Left lung (tissue), 10 donors: ENCODE data around the gene FANCC. TPM values are rescaled to one million over a fixed set of nuclear protein-coding genes. Genes with fewer than 3 reads are reported as not detected.

Source experiments
- ATAC-seq: fragments of 200-7000 bp; cut with Tn5 transposase; one replicate; pipeline ENCODE4 v1.9.1; 2020; ENCODE audit warnings: moderate library complexity
- DNase-seq, 4 donors: peaks; one replicate each; pipeline ENCODE4 v3.0.0-alpha.2; 2013 to 2020
- H3K27ac ChIP-seq, 2 donors: fragments of 200-600 bp; sonication (generic) in 1 of 2; one replicate each; pipeline versions ENCODE4 v1.5.0 to v1.8.0; 2020 to 2021
- H3K27me3 ChIP-seq, 2 donors: fragments of 200-600 bp; sonication (generic) in 1 of 2; one replicate each; pipeline versions ENCODE4 v1.5.0 to v1.8.0; 2020 to 2021
- H3K36me3 ChIP-seq, 2 donors: fragments of 200-600 bp; sonication (generic) in 1 of 2; one replicate each; pipeline versions ENCODE4 v1.5.0 to v1.8.0; 2020 to 2021
- H3K4me1 ChIP-seq, 2 donors: fragments of 200-600 bp; one replicate each; pipeline ENCODE4 v1.8.0; 2021
- H3K4me3 ChIP-seq, 2 donors: fragments of 200-600 bp; sonication (generic) in 1 of 2; one replicate each; pipeline versions ENCODE4 v1.5.0 to v1.8.0; 2020 to 2021; ENCODE audit warnings: mild to moderate bottlenecking in 1 of 2
- H3K9me3 ChIP-seq, 2 donors: fragments of 200-600 bp; sonication (generic) in 1 of 2; one replicate each; pipeline versions ENCODE4 v1.5.0 to v1.8.0; 2020 to 2021
- intact Hi-C, 2 donors: fragments of 100-400 bp; cut with DNase I; formaldehyde crosslinking; loops; one replicate each; pipeline versions ENCODE4 v1.11.2 to v1.14.2; 2022
- polyA plus RNA-seq, 6 donors: library from polyadenylated mRNA; unstranded; fragments of 120-200 nt; gene quantifications; one replicate each; pipeline ENCODE4 v1.2.1, GENCODE V29; 2013; ENCODE audit not compliant: insufficient read length in 6 of 6
- total RNA-seq, 2 donors: library from RNA; stranded (reverse); fragmentation: NEBNext Ultra II Directional; extraction: Animal tissue kit (Norgen Biotek cat#: 25700); gene quantifications; one replicate each; pipeline ENCODE4 v1.2.1, GENCODE V29; 2021
- TF ChIP-seq, protein P1 (sequence below), 2 donors: fragments of 200-600 bp; sonication (generic) in 1 of 2; IDR thresholded peaks; one replicate each; pipeline versions ENCODE4 v1.5.0 to v1.8.0; 2021; ENCODE audit warnings: antibody characterized with exemption in 2 of 2
- donor health status: DM: no; HTN: yes; CAD: no.
- donor health status: DM: no; HTN: no; CAD: no.

Gene FANCC
- total and polyA plus RNA-seq, 8 donors, result 11.5 to 27.4 (median 25.7) TPM

DNA sequence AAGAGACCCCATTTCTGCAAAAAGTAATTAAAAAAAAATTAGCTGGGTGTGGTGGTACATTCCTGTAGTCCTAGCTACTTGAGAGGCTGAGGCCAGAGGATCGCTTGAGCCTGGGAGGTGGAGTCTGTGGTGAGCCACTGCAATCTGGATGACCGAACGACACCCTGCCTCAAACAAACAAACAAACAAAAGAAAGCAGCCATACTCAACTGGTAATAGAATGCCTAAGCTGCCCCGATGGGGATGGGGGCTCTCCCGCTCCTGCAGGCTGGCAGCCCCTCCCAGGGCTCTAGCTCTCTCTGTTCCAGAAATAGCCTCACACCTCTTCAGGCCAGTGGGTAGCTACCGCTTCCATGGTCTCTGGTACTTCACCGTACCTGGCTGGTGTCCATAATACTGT, 241.8 kb downstream of the FANCC start:
- H3K4me3 ChIP-seq, result no peak overlapping the region
- ATAC-seq (no peak), DNase-seq (no peak)
- peaks cover 0 to 12% of the 10 kb centered on the region in 2 donors for H3K36me3 ChIP-seq
- peaks cover 30 to 41% of the 10 kb centered on the region in 2 donors for H3K4me1 ChIP-seq
- H3K27ac ChIP-seq, result no peak overlapping the region
- TF ChIP-seq, protein P1, sequence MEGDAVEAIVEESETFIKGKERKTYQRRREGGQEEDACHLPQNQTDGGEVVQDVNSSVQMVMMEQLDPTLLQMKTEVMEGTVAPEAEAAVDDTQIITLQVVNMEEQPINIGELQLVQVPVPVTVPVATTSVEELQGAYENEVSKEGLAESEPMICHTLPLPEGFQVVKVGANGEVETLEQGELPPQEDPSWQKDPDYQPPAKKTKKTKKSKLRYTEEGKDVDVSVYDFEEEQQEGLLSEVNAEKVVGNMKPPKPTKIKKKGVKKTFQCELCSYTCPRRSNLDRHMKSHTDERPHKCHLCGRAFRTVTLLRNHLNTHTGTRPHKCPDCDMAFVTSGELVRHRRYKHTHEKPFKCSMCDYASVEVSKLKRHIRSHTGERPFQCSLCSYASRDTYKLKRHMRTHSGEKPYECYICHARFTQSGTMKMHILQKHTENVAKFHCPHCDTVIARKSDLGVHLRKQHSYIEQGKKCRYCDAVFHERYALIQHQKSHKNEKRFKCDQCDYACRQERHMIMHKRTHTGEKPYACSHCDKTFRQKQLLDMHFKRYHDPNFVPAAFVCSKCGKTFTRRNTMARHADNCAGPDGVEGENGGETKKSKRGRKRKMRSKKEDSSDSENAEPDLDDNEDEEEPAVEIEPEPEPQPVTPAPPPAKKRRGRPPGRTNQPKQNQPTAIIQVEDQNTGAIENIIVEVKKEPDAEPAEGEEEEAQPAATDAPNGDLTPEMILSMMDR (IDR thresholded peaks at IDR 0.05), result no peak
- intact Hi-C loops, result no loop called here
- H3K27me3 ChIP-seq, result no peaks in the 10 kb centered on the region
- no peaks in the 10 kb centered on the region for H3K9me3 ChIP-seq

DNA sequence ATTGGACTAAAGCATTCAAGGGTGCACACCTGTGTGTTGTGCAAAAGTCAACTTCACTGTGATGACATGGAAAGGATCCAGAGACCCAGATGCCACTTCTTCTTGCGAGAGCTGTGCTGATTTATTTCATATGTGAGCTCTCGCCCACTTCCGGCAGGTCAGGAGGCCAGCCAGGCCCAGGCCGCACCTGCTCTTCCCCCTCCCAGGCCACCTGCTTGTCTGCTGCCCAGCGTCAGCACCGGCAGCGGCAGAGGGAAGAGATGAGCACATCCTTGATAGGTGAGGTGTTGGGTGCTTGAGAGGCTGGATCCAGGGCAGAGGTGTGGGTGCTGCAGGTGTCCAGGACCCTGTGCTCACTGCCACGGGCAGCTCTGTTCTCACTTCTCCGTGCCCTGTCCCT, 242.9 kb downstream of the FANCC start:
- Histone ChIP-seq H3K4me3 (no peak overlapping the region), H3K4me1 (peaks cover 33 to 48% of the 10 kb centered on the region in 2 donors), H3K36me3 (peaks cover 0 to 13% of the 10 kb centered on the region in 2 donors), H3K27ac (no peak overlapping the region), H3K27me3 (no peaks in the 10 kb centered on the region), H3K9me3 (no peaks in the 10 kb centered on the region)
- DNase-seq (no peak), ATAC-seq (peak; percentile 8)
- TF ChIP-seq, protein P1 (IDR thresholded peaks at IDR 0.05), result no peak
- intact Hi-C loops, result no loop called here

DNA sequence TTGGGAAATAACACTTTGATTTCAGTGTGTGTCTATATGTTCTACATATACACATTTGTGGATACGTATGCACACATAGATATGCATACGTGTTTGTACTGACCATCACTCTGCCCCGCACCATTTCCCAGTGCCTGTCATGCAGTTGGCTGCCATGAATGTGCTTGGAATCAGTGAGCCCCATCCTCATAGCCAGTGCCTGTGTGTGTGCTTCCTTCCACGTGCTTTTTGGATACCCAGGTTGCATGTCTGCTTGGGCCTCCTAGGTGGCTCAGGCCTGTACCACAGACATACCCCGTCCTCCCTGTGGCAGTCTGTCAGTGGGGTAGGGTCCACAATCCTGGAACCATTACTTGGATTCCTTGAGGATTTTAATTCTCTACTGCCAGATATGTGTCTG, 243.6 kb downstream of the FANCC start:
- H3K9me3 ChIP-seq, result no peaks in the 10 kb centered on the region
- H3K36me3 ChIP-seq, result peaks cover 0 to 17% of the 10 kb centered on the region in 2 donors
- no peak overlapping the region for H3K27ac ChIP-seq
- peaks cover 29 to 46% of the 10 kb centered on the region in 2 donors for H3K4me1 ChIP-seq
- ATAC-seq, result no peak
- DNase-seq, result no peak
- no peak overlapping the region for H3K4me3 ChIP-seq
- H3K27me3 ChIP-seq, result no peaks in the 10 kb centered on the region
- intact Hi-C loops, result no loop called here
- TF ChIP-seq, protein P1 (IDR thresholded peaks at IDR 0.05), result no peak

DNA sequence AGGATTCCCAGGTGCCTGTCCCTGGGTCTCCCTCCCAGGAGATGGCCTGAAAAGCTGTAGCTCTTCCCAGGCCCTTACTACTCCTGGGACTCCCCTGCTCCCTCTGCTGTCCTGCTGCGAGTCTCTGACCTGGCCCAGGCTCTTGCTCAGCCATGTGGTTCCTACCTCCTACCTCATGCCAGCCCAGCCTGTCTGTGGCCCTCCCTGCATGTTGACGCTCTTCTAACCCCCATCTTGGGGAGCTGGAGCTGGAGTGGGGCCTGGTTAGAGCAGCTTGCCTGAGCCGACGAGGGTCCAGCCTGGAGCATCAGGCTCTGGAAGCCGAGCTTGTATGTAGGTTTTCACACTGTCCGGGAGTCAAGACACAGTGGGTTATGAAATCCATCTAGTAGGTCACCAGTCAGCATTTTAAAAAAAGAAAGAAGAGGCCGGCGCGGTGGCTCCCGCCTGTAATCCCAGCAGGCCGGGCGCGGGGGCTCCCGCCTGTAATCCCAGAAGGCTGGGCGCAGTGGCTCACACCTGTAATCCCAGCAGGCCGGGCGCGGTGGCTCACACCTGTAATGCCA, 244.4 kb downstream of the FANCC start:
- Histone ChIP-seq H3K4me3 (no peak overlapping the region), H3K36me3 (peaks cover 0 to 22% of the 10 kb centered on the region in 2 donors), H3K4me1 (peaks cover 21 to 39% of the 10 kb centered on the region in 2 donors), H3K27ac (peak overlapping the region; percentile 18 to 19), H3K27me3 (no peaks in the 10 kb centered on the region), H3K9me3 (no peaks in the 10 kb centered on the region)
- DNase-seq, result no peak
- peak; percentile 10 for ATAC-seq
- intact Hi-C loops, result no loop called here
- TF ChIP-seq, protein P1 (IDR thresholded peaks at IDR 0.05), result no peak

DNA sequence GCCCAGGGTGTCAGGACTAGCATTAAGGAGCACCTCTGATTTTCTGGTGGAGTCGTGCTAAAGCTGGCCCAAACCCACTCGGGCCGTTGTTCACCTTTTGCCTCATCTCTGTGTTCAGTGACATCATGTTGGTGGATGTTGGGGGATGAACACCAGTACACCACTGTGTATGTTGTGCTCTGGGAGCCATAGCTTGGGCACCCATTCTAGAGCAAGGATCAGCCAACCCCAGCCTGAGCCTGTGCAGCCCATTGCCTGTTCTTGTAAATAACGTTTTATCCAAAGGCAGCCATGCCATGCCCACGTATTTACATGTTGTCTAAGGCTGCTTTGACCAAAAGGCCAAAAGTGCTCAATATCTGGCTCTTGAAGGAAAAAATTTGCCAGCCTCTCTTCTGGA, 245.6 kb downstream of the FANCC start:
- peaks cover 14 to 27% of the 10 kb centered on the region in 2 donors for H3K4me1 ChIP-seq
- ATAC-seq (no peak), DNase-seq (no peak)
- H3K9me3 ChIP-seq, result no peaks in the 10 kb centered on the region
- intact Hi-C loops, result no loop called here
- TF ChIP-seq, protein P1 (IDR thresholded peaks at IDR 0.05), result no peak
- H3K4me3 ChIP-seq, result no peak overlapping the region
- peak overlapping the region in 1 of 2 donors; percentile 19 for H3K27ac ChIP-seq
- no peaks in the 10 kb centered on the region for H3K27me3 ChIP-seq
- H3K36me3 ChIP-seq, result peaks cover 0 to 32% of the 10 kb centered on the region in 2 donors
